ENCODE data around the gene LMX1A. TPM values are rescaled to one million over a fixed set of nuclear protein-coding genes. Genes with fewer than 3 reads are reported as not detected.

LMX1A gene
- total RNA-seq, 1 donor from 2014 or later, result not detected

DNA sequence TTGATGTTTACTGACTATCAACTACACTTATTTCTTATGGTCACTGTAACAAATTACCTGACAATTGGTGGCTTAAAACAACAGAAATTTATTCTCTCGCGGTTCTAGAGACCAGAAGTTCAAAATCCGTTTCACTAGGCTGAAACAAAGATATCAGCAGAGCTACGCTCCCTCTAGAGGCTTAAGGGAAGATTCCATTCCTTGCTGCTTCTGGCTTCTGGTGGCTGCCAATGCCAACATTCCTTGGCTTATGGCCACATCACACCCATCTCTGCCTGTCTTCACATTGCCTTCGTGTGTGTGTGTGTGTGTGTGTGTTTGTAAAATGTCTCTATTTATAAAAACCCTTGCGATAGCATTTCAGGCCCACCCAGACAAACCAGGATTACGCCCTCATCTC, 66.4 kb downstream of the LMX1A start:
- H3K4me3 ChIP-seq (ENCODE audit: low read depth, low read length), result no peak overlapping the region
- no peak for DNase-seq (ENCODE audit: low read depth)
- TF ChIP-seq, protein P1, sequence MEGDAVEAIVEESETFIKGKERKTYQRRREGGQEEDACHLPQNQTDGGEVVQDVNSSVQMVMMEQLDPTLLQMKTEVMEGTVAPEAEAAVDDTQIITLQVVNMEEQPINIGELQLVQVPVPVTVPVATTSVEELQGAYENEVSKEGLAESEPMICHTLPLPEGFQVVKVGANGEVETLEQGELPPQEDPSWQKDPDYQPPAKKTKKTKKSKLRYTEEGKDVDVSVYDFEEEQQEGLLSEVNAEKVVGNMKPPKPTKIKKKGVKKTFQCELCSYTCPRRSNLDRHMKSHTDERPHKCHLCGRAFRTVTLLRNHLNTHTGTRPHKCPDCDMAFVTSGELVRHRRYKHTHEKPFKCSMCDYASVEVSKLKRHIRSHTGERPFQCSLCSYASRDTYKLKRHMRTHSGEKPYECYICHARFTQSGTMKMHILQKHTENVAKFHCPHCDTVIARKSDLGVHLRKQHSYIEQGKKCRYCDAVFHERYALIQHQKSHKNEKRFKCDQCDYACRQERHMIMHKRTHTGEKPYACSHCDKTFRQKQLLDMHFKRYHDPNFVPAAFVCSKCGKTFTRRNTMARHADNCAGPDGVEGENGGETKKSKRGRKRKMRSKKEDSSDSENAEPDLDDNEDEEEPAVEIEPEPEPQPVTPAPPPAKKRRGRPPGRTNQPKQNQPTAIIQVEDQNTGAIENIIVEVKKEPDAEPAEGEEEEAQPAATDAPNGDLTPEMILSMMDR (conservative IDR thresholded peaks at IDR 0.05; ENCODE audit: low read depth, low read length), result peak; percentile 20

DNA sequence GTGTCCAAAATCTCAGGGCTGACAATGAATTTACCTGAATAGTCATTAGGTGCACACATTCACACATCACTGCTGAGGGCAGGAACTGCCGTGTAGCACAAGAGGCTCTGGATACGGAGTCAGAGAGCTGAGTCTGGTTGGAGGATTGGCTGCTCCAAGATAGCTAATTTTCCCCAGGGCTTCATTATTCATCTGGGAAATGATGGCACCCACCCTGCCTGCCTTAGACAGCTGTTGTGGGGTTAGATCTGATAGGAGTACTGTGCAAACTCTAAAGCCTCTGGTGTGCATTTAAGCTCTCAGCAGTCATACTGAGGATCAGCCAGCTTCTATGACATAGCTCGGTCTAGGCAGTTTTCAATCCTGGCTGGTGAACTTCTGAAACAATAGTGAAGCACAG, 67.0 kb downstream of the LMX1A start:
- no peak overlapping the region for H3K4me3 ChIP-seq (ENCODE audit: low read depth, low read length)
- TF ChIP-seq, protein P1 (conservative IDR thresholded peaks at IDR 0.05; ENCODE audit: low read depth, low read length), result no peak
- DNase-seq (ENCODE audit: low read depth), result no peak

DNA sequence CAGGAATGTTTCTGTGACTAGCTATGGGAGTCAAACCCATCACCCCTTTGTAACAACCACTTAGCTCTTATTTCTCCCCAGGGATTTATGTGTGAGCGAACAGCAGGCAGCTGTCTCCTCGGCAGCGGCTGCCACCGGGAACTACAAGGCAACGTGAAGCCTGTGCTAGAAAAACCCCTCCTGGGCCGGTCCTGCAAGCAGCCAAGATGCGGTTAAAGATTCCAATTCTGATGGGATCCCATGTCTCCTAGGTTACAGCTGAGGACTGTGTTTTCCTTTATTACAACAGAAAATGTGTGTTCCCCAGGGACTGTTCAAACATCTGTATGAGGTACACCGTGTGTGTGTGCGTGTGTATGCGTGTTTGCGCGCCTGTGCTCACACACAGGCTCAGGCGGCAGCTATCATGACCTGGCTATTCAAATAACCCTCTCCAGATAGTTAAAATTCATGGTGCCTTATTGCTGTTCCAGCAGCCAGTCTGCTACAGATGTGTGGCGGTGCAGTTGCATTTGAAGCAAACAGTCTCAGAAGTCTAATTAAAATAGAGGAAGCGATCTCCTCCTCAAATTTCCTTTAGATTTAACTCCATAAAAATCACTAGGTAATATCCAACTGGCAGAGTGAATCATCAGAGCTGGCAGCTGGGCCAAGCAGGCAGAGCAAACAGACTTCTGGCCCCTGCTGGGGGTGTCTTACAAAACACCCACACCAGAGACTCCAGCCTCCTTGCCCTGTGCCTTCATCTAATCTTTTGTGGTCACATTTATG, 68.0 kb downstream of the LMX1A start:
- no peak for DNase-seq (ENCODE audit: low read depth)
- no peak overlapping the region for H3K4me3 ChIP-seq (ENCODE audit: low read depth, low read length)
- TF ChIP-seq, protein P1 (conservative IDR thresholded peaks at IDR 0.05; ENCODE audit: low read depth, low read length), result no peak

DNA sequence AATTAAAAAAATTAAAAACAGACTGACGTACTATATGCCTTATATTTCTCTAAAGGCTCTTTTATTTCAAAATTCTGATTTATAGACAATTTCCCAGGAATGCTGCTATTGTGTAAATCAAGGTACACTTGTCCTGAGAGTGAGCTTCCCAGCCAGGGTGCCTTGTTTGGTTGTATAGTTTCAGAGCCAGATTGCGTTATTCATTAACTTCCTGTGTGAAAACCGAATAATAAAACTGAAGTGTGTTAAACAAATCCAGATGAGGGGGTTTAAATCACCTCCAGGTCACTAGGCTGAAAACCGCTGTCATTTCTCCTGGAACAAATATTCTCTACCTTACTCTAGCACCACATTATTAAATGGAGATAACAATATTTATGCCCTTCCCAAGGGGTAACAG, 68.7 kb downstream of the LMX1A start:
- TF ChIP-seq, protein P1 (conservative IDR thresholded peaks at IDR 0.05; ENCODE audit: low read depth, low read length), result no peak
- no peak for DNase-seq (ENCODE audit: low read depth)
- H3K4me3 ChIP-seq (ENCODE audit: low read depth, low read length), result no peak overlapping the region

DNA sequence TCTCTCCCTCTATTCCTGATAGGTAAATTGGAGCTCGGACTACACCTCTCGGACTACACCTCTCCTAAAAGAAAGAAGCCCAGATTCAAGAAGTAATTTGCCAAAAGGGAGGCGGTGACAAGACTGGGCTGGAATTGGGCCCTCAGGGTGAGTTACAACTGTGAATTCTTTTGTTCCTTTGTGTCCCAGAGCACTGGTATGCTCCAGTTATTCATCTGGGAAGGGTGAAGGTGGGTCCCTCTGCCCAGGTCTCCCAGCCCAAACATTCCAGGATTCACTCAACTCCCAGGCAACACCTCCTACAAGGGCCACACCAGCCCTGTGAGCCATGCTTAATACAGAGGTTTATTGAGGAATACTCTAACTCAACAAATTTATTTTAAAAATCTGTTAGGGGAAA, 69.2 kb downstream of the LMX1A start:
- TF ChIP-seq, protein P1 (conservative IDR thresholded peaks at IDR 0.05; ENCODE audit: low read depth, low read length), result no peak
- no peak for DNase-seq (ENCODE audit: low read depth)

DNA sequence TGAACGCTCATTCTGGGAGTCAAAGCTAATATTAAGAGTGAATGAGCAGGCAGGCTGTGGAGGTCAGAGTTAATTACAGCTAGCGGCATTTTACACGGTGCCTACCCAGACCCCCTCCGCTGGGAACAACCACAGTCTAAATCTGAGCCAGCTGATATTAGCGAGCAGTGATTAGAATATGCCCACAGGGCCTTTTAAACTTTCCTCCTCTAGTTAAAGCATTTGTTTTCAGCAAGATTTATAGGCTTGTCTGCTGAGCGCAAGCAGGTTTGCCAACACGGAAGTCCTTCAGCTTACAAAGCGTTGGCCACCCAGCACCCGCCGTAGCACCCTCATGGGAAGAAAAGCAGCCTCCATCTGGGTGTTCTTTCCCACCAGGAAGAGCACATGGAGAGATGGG, 72.1 kb downstream of the LMX1A start:
- no peak overlapping the region for H3K4me3 ChIP-seq (ENCODE audit: low read depth, low read length)
- no peak for DNase-seq (ENCODE audit: low read depth)
- TF ChIP-seq, protein P1 (conservative IDR thresholded peaks at IDR 0.05; ENCODE audit: low read depth, low read length), result no peak

More for the DNA sequence above, 69.2 kb downstream of the LMX1A start:
- no peak overlapping the region for H3K4me3 ChIP-seq (ENCODE audit: low read depth, low read length)

Data from epithelial cell of proximal tubule (primary cell).